Smooth muscle cell (in vitro differentiated cells): Measurements from ENCODE around the gene TAF1. TPM values are rescaled to one million over a fixed set of nuclear protein-coding genes. Genes with fewer than 3 reads are reported as not detected.
"Not testable (repeated sequence)": the region's sequence is repeated elsewhere in the genome, so short reads cannot be mapped to it uniquely, and the experiment has no call there.

Source experiments
- DNase-seq: peaks from one replicate; lab custom pipeline; 2025; ENCODE audit not compliant: unreplicated experiment; lab: John Stamatoyannopoulos, UW
- H2AFZ ChIP-seq: fragments of 200-600 bp; sonication (generic); 2 replicates; pipeline ENCODE4 v1.6.0; 2016; ENCODE audit warnings: antibody characterized with exemption, low read depth, mild to moderate bottlenecking
- H3F3A ChIP-seq: fragments of 200-600 bp; sonication (generic); 2 replicates; pipeline ENCODE4 v1.6.0; 2017; ENCODE audit warnings: antibody characterized with exemption, low read depth
- H3K27ac ChIP-seq: fragments of 200-600 bp; sonication (generic); 2 replicates; pipeline ENCODE4 v1.5.1; 2016; ENCODE audit warnings: low read depth, mild to moderate bottlenecking
- H3K27me3 ChIP-seq: fragments of 200-600 bp; sonication (generic); 2 replicates; pipeline ENCODE4 v1.6.1; 2016; ENCODE audit warnings: low read depth, mild to moderate bottlenecking
- H3K36me3 ChIP-seq: fragments of 200-600 bp; sonication (generic); 2 replicates; pipeline ENCODE4 v1.5.1; 2016; ENCODE audit warnings: low read depth
- H3K4me1 ChIP-seq: fragments of 200-600 bp; sonication (generic); 2 replicates; pipeline ENCODE4 v1.5.1; 2016; ENCODE audit warnings: low read depth
- H3K4me2 ChIP-seq: fragments of 200-600 bp; sonication (generic); 2 replicates; pipeline ENCODE4 v1.6.0; 2016; ENCODE audit warnings: mild to moderate bottlenecking
- H3K4me3 ChIP-seq: fragments of 200-600 bp; sonication (generic); 2 replicates; pipeline ENCODE4 v1.5.1; 2016; ENCODE audit warnings: mild to moderate bottlenecking
- H3K79me2 ChIP-seq: fragments of 200-600 bp; sonication (generic); 2 replicates; pipeline ENCODE4 v1.6.0; 2016; ENCODE audit warnings: low read depth, mild to moderate bottlenecking
- H3K9ac ChIP-seq: fragments of 200-600 bp; sonication (generic); 2 replicates; pipeline ENCODE4 v1.6.0; 2016; ENCODE audit warnings: low read depth
- H3K9me3 ChIP-seq: fragments of 200-600 bp; sonication (generic); replicated peaks from 2 replicates; pipeline ENCODE4 v1.5.1; 2016; ENCODE audit warnings: low read depth
- H4K20me1 ChIP-seq: fragments of 200-600 bp; sonication (generic); 2 replicates; pipeline ENCODE4 v1.6.0; 2016; ENCODE audit warnings: low read depth
- WGBS: methylation state at CpG from one replicate; pipeline ENCODE4 v1.1.7; 2016; ENCODE audit warnings: low lambda C conversion rate; 5-methylcytosine and 5-hydroxymethylcytosine counted together
- polyA plus RNA-seq: library from polyadenylated mRNA; unstranded; fragments of >200 nt; fragmentation: Nextera tagmentation; extraction: Ambion mirVana; gene quantifications from 2 replicates; pipeline ENCODE4 v1.2.1, GENCODE V29; 2016
- total RNA-seq: library from RNA; depleted of rRNA; stranded (reverse); fragments of >200 nt; gene quantifications from 2 replicates; pipeline ENCODE4 v1.2.3, GENCODE V29; 2014
- TF ChIP-seq, protein P1 (sequence below): fragments of 200-600 bp; sonication (generic); IDR thresholded peaks from 2 replicates; pipeline ENCODE4 v1.5.1; 2017; ENCODE audit warnings: borderline replicate concordance, mild to moderate bottlenecking, antibody characterized with exemption; ENCODE audit not compliant: insufficient read depth, poor library complexity, severe bottlenecking

Gene TAF1
- total and polyA plus RNA-seq, 2 experiments from 2014 or later = 2.7 to 14.0 TPM

DNA sequence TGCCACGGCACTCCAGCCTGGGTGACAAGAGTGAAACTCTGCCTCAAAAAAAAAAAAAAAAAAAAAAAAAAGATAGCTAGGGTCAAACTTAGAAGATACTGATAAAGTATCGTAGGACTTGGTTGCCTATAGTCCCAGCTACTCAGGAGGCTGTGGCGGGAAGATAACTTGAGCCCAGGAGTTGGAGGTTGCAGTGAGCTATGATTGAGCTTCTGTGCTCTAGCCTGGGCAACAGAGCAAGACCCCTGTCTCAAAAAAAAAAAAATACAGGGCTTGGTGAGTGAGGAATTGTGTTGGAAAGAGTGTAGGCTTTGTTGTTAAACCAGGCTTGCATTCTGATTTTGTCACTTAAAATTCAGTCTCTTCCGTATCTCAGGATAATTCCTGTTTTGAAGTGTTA lies 6.2 kb downstream of the TAF1 start:
- no peak overlapping the region for H3K27ac ChIP-seq
- no peaks in the 10 kb centered on the region for H3K9me3 ChIP-seq
- no peaks in the 10 kb centered on the region for H3K27me3 ChIP-seq
- no peak for DNase-seq
- no peak overlapping the region for H3K4me3 ChIP-seq
- H3F3A ChIP-seq = no peaks in the 10 kb centered on the region
- H2AFZ ChIP-seq = no peak overlapping the region
- no peaks in the 10 kb centered on the region for H3K4me1 ChIP-seq
- peaks cover 9% of the 10 kb centered on the region for H3K36me3 ChIP-seq
- 86% methylated on average over 4 of the region's 4 CpGs for WGBS
- TF ChIP-seq, protein P1, sequence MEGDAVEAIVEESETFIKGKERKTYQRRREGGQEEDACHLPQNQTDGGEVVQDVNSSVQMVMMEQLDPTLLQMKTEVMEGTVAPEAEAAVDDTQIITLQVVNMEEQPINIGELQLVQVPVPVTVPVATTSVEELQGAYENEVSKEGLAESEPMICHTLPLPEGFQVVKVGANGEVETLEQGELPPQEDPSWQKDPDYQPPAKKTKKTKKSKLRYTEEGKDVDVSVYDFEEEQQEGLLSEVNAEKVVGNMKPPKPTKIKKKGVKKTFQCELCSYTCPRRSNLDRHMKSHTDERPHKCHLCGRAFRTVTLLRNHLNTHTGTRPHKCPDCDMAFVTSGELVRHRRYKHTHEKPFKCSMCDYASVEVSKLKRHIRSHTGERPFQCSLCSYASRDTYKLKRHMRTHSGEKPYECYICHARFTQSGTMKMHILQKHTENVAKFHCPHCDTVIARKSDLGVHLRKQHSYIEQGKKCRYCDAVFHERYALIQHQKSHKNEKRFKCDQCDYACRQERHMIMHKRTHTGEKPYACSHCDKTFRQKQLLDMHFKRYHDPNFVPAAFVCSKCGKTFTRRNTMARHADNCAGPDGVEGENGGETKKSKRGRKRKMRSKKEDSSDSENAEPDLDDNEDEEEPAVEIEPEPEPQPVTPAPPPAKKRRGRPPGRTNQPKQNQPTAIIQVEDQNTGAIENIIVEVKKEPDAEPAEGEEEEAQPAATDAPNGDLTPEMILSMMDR = no peak
- H3K79me2 ChIP-seq = peaks cover 33% of the 10 kb centered on the region
- H4K20me1 ChIP-seq = peaks cover 41% of the 10 kb centered on the region
- no peak overlapping the region for H3K4me2 ChIP-seq
- H3K9ac ChIP-seq = no peak overlapping the region

DNA sequence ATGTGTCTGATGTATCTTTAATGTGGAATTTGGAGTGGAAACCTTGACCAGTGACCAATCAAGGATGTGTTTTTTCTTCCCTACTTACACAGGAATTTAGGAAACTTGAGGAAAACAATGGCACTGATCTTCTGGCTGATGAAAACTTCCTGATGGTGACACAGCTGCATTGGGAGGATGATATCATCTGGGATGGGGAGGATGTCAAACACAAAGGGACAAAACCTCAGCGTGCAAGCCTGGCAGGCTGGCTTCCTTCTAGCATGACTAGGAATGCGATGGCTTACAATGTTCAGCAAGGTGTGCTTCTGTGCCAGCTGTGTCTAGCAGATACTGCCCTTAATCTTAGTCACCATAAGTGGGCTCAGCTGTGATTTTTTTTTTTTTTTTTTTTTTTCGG lies 12.6 kb downstream of the TAF1 start:
- Histone ChIP-seq H3K4me2 (no peak overlapping the region), H3K4me1 (no peaks in the 10 kb centered on the region), H3K36me3 (peaks cover 19% of the 10 kb centered on the region), H3K9ac (no peak overlapping the region), H2AFZ (no peak overlapping the region), H3K9me3 (no peaks in the 10 kb centered on the region), H3K27me3 (no peaks in the 10 kb centered on the region), H4K20me1 (peaks cover 7% of the 10 kb centered on the region), H3F3A (no peaks in the 10 kb centered on the region), H3K79me2 (no peaks in the 10 kb centered on the region), H3K27ac (no peak overlapping the region), H3K4me3 (no peak overlapping the region)
- DNase-seq = no peak
- WGBS = 79% methylated on average over 3 of the region's 3 CpGs
- TF ChIP-seq, protein P1 = no peak

DNA sequence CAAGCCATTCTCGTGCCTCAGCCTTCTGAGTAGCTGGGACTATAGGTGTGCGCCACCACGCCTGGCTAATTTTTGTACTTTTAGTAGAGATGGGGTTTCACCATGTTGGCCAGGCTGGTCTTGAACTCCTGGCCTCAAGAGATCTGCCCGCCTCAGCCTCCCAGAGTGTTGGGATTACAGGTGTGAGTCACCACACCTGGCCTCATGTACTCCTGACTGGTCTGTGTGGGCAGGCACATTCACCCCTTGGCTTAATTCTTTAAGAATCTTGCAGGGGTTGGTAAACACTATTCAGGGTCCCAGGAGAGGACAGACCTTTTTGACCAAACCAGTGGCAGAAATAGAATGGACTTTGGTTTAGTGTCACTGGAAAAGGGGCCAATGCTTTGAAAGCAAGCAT lies 25.6 kb downstream of the TAF1 start:
- not testable (repeated sequence) for H4K20me1 ChIP-seq, H3K79me2 ChIP-seq, H2AFZ ChIP-seq, H3K4me1 ChIP-seq, H3K4me2 ChIP-seq, H3K9me3 ChIP-seq, H3K9ac ChIP-seq, H3F3A ChIP-seq, H3K27ac ChIP-seq, H3K27me3 ChIP-seq, H3K4me3 ChIP-seq, DNase-seq
- WGBS = 88% methylated on average over 4 of the region's 4 CpGs
- H3K36me3 ChIP-seq = peaks cover 12% of the 10 kb centered on the region

DNA sequence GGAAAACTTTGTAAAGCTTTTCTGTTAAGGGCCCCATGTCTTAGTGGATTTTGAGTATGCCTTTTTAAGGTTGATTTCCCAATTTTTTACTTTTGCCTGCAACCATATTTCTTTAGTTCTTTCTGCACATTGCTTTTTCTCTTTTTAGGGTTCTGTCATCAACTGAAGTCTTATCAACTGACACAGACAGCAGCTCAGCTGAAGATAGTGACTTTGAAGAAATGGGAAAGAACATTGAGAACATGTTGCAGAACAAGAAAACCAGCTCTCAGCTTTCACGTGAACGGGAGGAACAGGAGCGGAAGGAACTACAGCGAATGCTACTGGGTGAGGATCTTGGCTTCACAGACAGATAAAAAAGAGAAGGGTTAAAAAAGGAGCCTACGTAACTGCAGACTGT lies 27.8 kb downstream of the TAF1 start:
- H3K27me3 ChIP-seq = no peaks in the 10 kb centered on the region
- no peak overlapping the region for H3K4me2 ChIP-seq
- H3K9ac ChIP-seq = no peak overlapping the region
- no peak overlapping the region for H3K27ac ChIP-seq
- no peak overlapping the region for H2AFZ ChIP-seq
- 82% methylated on average over 5 of the region's 5 CpGs for WGBS
- H3K4me3 ChIP-seq = no peak overlapping the region
- no peaks in the 10 kb centered on the region for H3K4me1 ChIP-seq
- no peaks in the 10 kb centered on the region for H3K9me3 ChIP-seq
- H4K20me1 ChIP-seq = no peaks in the 10 kb centered on the region
- DNase-seq = no peak
- no peaks in the 10 kb centered on the region for H3F3A ChIP-seq
- H3K36me3 ChIP-seq = peaks cover 10% of the 10 kb centered on the region
- TF ChIP-seq, protein P1 = no peak
- no peaks in the 10 kb centered on the region for H3K79me2 ChIP-seq
